H54 (cell line): ENCODE measurements around the gene MLF2.

Source experiments
- DNase-seq: peaks from one replicate; pipeline ENCODE4 v3.0.0; 2011; ENCODE audit warnings: low spot score, mixed read lengths; ENCODE audit not compliant: insufficient read length
- FAIRE-seq: peaks from 3 replicates; lab custom pipeline; 2011; peaks lifted over from hg19 to GRCh38; lab: Jason Lieb, UNC
- POLR2A ChIP-seq: IDR thresholded peaks from 2 replicates; pipeline ENCODE4 v1.6.1; 2011; ENCODE audit warnings: low read depth, mild to moderate bottlenecking, low read length

MLF2 gene

DNA sequence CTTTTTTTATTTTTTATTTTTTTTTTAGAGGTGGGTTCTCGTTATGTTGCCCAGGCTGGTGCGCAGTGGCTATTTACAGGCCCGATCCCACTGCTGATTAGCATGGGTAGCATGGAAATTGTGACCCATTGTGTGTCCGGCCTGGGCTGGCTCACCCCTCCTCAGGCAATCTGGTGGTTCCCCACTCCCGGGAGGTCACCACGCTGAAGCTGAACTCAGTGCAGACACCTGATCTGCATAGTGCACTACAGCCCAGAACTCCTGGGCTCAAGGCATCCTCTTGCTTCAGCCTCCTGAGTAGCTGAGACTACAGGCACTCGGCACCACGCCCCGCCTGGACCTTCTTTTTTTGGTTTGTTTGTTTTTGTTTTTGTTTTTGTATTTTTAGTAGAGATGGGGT, 30.9 kb upstream of the MLF2 start:
- FAIRE-seq (no peak), DNase-seq (no peak)
- TF ChIP-seq POLR2A, result no peak

DNA sequence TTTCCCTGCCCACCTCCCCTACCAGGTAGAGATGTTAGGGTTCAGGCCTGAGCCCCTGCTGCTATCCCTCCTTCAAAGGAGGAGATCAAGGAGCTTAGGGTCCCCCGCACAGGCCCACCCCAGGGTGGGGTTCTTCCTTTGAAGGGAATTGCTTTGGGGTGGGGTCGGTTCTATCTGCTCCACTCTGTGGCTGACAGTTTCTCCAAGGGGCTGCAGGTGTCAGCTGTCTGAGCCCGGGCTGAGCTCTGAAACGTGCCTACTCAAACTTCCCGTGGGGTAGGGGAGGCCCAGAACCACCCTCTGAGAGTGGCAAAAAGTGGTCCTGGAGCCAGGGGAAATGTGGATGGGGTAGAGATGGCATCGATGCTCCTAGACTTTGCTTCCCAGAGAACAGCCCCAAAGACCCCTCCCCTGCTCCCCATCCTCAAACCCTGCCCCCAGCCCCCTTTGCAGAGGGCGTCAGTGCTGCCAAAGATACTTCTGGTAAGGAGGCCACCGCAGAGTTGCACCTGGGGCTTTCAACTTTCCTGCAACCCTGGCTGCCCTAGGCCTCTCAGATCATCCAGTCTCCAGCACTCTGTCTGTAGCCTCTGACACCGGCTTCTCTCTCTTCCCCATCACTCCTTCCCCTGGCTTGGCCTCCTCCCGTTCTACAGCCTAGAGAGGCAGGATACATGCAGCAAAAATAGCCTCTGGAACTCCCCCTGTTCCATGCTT, 30.1 kb upstream of the MLF2 start:
- TF ChIP-seq POLR2A, result no peak
- DNase-seq, result no peak
- FAIRE-seq, result no peak

DNA sequence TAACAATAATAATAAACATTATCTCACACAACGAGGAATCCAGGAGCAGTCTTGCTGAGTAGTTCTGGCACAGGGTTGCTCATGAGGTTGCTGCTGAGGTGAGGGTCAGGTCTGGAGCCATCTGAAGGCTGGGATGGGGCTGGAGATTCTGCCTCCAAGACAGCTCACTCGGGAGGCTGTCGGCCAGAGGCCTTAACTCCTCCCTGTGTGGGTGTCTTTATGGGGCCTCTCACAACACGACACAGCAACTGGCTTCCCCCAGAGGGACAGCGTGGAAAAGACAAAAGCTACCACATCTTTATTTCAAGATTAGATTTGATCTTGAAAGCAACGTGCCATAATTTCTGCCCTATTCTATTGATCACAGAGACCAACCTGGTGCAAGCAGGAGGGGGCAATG, 29.2 kb upstream of the MLF2 start:
- no peak for FAIRE-seq
- no peak for TF ChIP-seq POLR2A
- no peak for DNase-seq

DNA sequence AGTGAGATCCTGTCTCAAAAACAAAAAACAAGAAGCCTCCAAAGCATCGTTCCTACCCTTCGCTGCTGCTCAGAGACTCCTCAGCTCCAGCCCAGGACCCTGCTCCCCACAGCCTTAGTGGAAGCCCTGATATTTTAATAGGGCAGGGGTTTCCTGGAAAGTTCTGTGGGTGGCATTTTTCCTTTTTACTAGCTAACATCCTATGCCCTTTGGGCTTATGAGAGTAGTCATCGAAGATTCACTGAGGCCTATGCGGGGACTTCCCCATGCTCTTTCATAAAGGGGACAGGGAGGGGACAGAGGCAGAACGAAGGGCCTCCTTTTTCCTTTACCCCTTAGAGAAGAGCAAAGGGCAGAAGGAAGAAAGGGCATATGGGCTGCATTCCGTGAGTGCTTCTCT, 27.6 kb upstream of the MLF2 start:
- DNase-seq (no peak), FAIRE-seq (no peak)
- TF ChIP-seq POLR2A, result no peak

DNA sequence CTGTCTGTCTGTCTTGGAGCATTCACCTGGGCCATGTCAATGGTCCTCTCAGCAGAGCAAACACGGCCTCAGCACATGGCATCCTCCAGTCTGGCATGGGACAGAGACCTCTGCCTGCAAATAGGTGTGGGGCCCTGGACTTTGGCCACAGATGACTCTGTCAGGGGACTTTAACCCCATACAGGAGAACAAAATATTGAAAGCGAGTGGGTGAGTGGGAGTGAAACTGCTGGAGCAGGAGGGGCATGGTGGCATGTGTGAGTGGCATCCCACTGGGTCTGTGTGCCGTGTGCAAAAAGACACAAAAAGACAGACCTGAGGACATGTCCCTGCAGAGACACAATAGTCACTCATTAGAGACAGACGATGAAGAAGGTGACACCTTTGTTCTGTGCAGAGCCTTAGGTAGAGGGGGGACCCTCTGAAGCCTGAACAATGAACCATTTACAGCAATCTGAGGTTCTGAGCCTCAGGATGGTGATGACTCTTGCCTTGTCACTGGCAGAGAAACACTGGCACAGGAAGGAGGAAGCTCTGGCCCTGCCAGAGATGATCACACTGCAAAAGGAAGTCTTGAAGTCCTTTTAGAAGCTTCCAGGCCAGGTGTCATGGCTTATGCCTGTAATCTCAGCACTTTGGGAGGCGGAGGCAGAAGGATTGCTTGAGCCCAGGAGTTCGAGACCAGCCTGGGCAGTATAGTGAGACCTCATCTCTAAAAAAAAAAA, 26.9 kb upstream of the MLF2 start:
- FAIRE-seq (no peak), DNase-seq (no peak)
- TF ChIP-seq POLR2A, result no peak

DNA sequence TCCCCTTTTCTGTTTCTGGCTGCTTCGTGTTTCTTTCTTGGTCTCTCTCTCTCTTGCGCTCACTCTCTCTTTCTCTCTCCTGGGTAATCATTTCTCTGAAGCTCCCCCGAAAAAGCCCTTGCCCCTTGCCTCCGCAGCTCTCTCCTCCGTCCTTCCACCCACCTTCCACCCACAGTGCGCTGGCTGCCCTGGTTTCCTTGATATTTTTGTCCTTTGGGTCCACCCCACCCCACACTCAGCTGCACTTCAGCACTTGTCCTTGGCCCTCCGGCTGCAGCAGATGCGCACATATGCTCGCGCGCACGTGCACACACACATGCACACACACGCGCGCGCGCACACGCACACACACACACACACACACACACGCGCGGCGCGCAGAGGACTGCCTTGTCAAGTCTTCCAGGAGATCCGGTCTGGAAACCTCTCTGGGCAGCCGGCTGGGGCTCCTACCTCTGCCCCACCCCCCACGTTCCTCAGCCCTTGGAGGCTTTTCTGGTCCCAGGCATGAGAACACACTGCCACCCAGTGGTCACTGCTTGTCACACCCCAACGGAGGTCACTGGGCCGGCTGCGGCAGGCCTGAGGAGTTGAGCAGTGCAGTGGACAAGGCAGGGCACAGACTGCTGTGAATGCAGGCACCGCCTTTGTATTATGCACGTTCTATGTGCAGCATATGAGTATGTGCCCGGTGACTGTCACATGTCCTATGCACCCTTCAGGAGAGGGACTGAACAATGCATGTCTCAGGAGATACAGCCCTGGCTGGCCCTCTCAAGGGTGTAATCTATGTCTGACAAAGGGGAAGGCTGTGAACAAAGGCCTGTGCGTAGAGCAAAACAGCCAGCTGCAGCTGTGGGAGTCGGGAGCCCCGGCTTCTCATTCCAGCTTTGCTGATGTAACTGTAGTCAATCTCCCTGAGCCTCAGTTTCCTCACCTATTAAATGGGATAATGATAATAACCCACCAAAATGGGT, 25.9 kb upstream of the MLF2 start:
- no peak for TF ChIP-seq POLR2A
- DNase-seq (peak; percentile 91), FAIRE-seq (peak; percentile 86)

DNA sequence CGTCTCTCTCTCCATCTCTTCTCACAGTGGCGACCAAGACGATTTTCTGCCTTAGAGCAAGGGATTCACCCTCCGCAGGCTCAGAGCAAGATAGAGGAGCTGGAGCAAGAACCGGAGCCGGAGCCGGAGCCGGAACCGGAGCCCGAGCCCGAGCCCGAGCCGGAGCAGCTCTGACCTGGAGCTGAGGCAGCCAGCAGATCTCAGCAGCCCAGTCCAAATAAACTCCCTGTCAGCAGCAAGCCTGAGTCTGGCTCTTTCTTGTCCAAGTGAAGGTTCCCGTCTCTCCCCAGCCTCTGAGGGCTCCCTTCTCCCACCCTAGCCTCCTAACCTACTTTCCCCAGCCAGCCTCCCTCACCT, 25.3 kb upstream of the MLF2 start:
- no peak for FAIRE-seq
- DNase-seq, result no peak
- TF ChIP-seq POLR2A, result no peak

DNA sequence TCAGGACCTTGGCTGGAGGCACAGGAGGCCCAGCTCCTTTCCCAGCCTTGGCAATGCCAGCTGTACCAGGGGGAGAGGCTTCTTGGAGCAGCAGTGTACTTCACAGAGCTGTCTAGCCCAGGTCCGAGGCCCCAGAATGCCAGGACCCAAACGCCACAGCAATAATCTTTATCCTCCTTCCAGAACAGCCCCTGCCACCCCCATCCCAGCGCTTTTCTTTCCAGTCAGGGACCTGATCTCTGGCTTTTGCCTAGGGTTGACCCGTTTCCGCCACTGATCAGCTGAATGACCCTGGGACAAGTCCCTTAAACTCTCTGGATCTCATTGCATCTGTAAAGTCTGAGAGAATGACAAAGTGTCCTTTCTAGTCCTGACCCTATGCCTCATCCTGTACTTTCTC, 24.4 kb upstream of the MLF2 start:
- no peak for FAIRE-seq
- no peak for DNase-seq
- no peak for TF ChIP-seq POLR2A

DNA sequence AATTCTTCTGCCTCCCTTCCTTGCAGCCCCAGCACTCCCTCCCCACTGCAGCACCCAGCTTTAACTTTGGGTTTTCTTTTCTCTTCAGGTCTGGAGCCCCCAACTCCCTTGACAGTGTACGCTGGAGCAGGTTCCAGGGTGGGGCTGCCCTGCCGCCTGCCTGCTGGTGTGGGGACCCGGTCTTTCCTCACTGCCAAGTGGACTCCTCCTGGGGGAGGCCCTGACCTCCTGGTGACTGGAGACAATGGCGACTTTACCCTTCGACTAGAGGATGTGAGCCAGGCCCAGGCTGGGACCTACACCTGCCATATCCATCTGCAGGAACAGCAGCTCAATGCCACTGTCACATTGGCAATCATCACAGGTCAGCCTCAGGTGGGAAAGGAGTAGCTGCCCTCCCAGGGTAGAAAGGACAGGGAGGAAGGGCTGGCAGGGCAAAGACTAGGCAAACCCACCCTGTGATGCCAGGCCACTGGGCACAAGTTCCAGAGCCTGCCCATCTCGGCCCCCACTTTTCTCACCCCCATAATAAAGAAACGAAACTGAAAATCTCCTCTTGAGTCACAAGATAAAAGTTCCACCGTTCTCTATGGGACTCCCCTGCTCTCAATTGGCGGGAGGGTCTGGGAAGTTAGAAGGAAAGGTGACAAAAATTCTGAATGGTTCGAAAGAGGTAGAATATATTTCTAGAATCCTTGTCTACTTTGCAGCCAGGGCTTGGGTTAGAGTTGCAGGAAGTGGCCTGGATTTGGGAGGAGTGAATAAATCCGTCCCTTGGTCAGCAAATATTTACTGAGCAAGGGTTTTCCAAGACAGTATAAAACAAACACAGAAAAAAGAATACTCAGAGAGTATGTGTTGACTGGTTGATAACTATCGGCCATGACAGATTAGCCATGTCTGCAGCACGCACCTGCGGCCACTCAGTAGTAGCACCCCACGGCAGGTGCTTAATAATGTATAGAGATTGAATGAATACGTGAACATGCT, 22.5 kb upstream of the MLF2 start:
- no peak for DNase-seq
- TF ChIP-seq POLR2A, result no peak
- FAIRE-seq, result no peak

DNA sequence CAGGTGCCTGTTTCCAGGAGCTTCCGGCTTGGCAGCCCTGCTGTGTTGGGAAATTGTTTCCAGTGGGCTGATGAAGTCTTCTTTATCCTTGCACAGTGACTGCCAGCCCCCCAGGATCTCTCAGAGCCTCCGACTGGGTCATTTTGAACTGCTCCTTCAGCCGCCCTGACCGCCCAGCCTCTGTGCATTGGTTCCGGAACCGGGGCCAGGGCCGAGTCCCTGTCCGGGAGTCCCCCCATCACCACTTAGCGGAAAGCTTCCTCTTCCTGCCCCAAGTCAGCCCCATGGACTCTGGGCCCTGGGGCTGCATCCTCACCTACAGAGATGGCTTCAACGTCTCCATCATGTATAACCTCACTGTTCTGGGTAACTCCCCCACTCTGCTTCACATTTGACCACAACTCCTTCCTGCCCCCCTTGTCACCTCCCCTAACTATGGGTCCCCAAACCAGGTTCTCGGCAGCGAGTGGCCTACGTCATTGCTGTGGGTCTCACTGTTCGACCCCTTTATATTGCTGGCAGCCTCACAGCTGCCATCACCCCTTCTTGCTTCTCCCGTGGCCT, 21.6 kb upstream of the MLF2 start:
- TF ChIP-seq POLR2A, result no peak
- DNase-seq (no peak), FAIRE-seq (no peak)

DNA sequence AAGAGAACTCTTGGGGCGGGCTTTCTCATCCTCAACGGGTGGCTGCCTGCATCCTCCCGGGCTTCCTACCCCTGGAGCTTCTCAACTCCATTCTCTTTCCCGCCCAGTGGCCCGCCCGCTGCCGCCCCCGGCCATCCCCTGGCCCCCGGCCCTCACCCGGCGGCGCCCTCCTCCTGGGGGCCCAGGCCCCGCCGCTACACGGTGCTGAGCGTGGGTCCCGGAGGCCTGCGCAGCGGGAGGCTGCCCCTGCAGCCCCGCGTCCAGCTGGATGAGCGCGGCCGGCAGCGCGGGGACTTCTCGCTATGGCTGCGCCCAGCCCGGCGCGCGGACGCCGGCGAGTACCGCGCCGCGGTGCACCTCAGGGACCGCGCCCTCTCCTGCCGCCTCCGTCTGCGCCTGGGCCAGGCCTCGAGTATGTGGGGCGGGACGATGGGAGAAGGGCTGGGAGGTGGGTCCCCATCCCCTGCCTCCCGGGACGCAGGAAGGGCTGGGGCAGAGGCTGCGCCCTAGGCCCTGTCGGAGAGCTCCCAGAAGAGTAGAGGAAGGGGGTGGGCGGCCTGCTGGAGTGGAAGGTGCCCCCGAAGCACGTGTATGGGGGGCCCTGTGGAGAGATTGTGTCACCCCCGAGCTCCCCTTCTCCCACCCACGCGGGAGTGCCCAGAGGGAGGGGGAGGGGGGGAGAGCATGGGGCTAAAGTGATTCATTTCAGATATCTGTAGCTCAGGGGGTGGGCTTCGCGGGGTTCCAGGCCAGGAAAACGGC, 20.8 kb upstream of the MLF2 start:
- DNase-seq (no peak), FAIRE-seq (no peak)
- TF ChIP-seq POLR2A, result no peak
